Heart right ventricle (tissue), 16 donors: ENCODE measurements around the gene HDC. TPM values are rescaled to one million over a fixed set of nuclear protein-coding genes. Genes with fewer than 3 reads are reported as not detected.

Experiments used
- ATAC-seq, 8 donors: fragments of 200-7000 bp; cut with Tn5 transposase; one replicate each; pipeline ENCODE4 v1.9.1; 2020; ENCODE audit warnings: mild to moderate bottlenecking in 8 of 8, moderate library complexity in 8 of 8, moderate number of reproducible peaks in 1 of 8
- DNase-seq, 2 donors: peaks; one replicate each; pipeline ENCODE4 v3.0.0-alpha.2; 2020
- H3K27ac ChIP-seq, 10 donors: fragments of 200-600 bp; sonication (generic) in 2 of 10; one replicate each; pipeline versions ENCODE4 v1.5.0 to v1.8.0; 2020 to 2022; ENCODE audit warnings: mild to moderate bottlenecking in 3 of 10
- H3K27me3 ChIP-seq, 7 donors: fragments of 200-600 bp; one replicate each; pipeline ENCODE4 v1.8.0; 2021 to 2022; ENCODE audit warnings: mild to moderate bottlenecking in 2 of 7
- H3K36me3 ChIP-seq, 9 donors: fragments of 200-600 bp; sonication (generic) in 1 of 9; one replicate each; pipeline versions ENCODE4 v1.5.0 to v1.8.0; 2020 to 2022; ENCODE audit warnings: mild to moderate bottlenecking in 2 of 9
- H3K4me1 ChIP-seq, 9 donors: fragments of 200-600 bp; sonication (generic) in 1 of 9; one replicate each; pipeline versions ENCODE4 v1.5.0 to v1.8.0; 2020 to 2022; ENCODE audit warnings: mild to moderate bottlenecking in 4 of 9
- H3K4me3 ChIP-seq, 10 donors: fragments of 200-600 bp; sonication (generic) in 2 of 10; one replicate each; pipeline versions ENCODE4 v1.5.0 to v1.8.0; 2020 to 2022; ENCODE audit warnings: mild to moderate bottlenecking in 7 of 10, moderate library complexity in 2 of 10
- H3K9me3 ChIP-seq, 11 donors: fragments of 200-600 bp in 10 of 11; sonication (generic) in 2 of 11; one replicate each; pipeline versions ENCODE4 v1.5.0 to v1.8.0; 2013 to 2022; ENCODE audit warnings: mild to moderate bottlenecking in 2 of 11, control low read depth in 1 of 11, moderate library complexity in 1 of 11
- whole genome bisulfite sequencing, 2 donors: extraction: QIAGEN DNeasy Blood & Tissue Kit; methylation state at CpG; one replicate each; pipeline ENCODE4 v1.1.7; 2013; ENCODE audit warnings: inconsistent platforms in 1 of 2; 5-methylcytosine and 5-hydroxymethylcytosine counted together
- intact Hi-C, 10 donors: fragments of 100-400 bp; cut with DNase I; formaldehyde crosslinking; loops; one replicate each; pipeline versions ENCODE4 v1.11.1 to v1.14.2; 2022
- polyA plus RNA-seq, 2 donors: library from polyadenylated mRNA; stranded (reverse); fragments of 200-250 nt; gene quantifications; one replicate each; pipeline ENCODE4 v1.2.3, GENCODE V29; 2013
- total RNA-seq, 10 donors: library from RNA; stranded (reverse); fragmentation: NEBNext Ultra II Directional in 3 of 10; extraction: Animal tissue kit (Norgen Biotek cat#: 25700) in 3 of 10; gene quantifications; one replicate each; pipeline versions ENCODE4 v1.2.1 to v1.2.4, GENCODE V29; 2021 to 2023
- TF ChIP-seq, protein P1 (sequence below), 9 donors: fragments of 200-600 bp; sonication (generic) in 2 of 9; IDR thresholded peaks; one replicate each; pipeline versions ENCODE4 v1.5.0 to v1.8.0; 2021 to 2022; ENCODE audit warnings: antibody characterized with exemption in 9 of 9, mild to moderate bottlenecking in 5 of 9, moderate library complexity in 1 of 9
- donor health status: Arrhythmogenic right ventricular cardiomyopathy.
- donor health status: ischemic (EF 13 %, LVEDD 7.1; RV severe dilation, severe dysfunction).
- donor health status: healthy with polysubstance abuse.
- donor health status: DM: no; HTN: yes; CAD: no.
- donor health status: DM: no; HTN: no; CAD: no.
- donor health status: ischemic (EF 25% LVEDD 6.9; RV normal size, moderate dysfunction).
- donor health status: ischemic (EF 25% LVEDD 5.7; RV mildly dilated, moderate dysfunction).
- donor health status: healthy.
- donor health status: DM: yes; HTN: yes; CAD: no.
- donor health status: Ischemic cardiomyopathy.
- donor health status: ischemic (EF 35%, LVEDD 5.7; RV mildly dilated, moderate dysfunction).
- donor health status: nonischemic (EF 11% LVEDD 7.7; RV severe dilation, severe dysfunction).
- donor health status: DM: yes; HTN: yes; CAD: no.
- donor health status: PGD.
- donor health status: ischemic (EF 29% LVEDD 5.4; RV normal size, mild dysfunction).
- donor health status: nonischemic (EF 23%, LVEDD 6.1; RV moderate dilation, normal function).

The HDC gene
- total and polyA plus RNA-seq, 12 donors = 0.16 to 1.9 (median 0.53) TPM; not detected in 2

DNA sequence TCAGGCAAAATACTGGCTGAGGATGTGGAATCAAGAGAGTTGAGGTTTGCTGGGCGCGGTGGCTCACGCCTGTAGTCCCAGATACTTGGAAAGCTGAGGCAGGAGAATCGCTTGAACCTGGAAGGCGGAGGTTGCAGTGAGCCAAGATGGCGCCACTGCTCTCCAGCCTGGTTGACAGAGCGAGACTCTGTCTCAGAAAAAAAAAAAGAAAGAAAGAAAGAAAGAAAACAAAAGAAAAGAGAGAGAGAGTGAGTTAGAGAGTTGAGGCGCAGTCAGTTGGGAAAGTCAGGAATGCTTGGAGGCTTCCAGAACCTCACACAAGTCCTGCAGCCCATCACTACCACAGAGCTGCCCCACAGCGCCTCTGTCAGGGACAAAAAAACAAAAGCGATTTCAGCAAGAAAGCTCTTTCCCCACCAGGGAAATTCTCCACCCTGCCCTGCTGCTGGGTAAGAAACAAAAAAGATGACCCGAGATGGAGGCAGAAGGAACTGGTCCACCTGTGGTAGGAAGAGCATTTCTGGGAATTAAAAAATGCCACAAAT, 13.8 kb downstream of the HDC start:
- Histone ChIP-seq H3K4me1 (peaks cover 0 to 25% (median 0%) of the 10 kb centered on the region in 9 donors), H3K27ac (no peak overlapping the region), H3K4me3 (no peak overlapping the region), H3K27me3 (peaks cover 0 to 5% (median 0%) of the 10 kb centered on the region in 7 donors), H3K9me3 (no peaks in the 10 kb centered on the region), H3K36me3 (no peaks in the 10 kb centered on the region)
- DNase-seq (no peak), ATAC-seq (no peak)
- TF ChIP-seq, protein P1, sequence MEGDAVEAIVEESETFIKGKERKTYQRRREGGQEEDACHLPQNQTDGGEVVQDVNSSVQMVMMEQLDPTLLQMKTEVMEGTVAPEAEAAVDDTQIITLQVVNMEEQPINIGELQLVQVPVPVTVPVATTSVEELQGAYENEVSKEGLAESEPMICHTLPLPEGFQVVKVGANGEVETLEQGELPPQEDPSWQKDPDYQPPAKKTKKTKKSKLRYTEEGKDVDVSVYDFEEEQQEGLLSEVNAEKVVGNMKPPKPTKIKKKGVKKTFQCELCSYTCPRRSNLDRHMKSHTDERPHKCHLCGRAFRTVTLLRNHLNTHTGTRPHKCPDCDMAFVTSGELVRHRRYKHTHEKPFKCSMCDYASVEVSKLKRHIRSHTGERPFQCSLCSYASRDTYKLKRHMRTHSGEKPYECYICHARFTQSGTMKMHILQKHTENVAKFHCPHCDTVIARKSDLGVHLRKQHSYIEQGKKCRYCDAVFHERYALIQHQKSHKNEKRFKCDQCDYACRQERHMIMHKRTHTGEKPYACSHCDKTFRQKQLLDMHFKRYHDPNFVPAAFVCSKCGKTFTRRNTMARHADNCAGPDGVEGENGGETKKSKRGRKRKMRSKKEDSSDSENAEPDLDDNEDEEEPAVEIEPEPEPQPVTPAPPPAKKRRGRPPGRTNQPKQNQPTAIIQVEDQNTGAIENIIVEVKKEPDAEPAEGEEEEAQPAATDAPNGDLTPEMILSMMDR (IDR thresholded peaks at IDR 0.05) = no peak
- 79 to 92% methylated on average over 11 of the region's 11 CpGs for WGBS, 2 donors
- intact Hi-C loops = loop anchor here in 1 of 10 donors (10.0 kb wide), 1 partner anchor 63 kb away; no protein-coding TSS in a partner anchor

DNA sequence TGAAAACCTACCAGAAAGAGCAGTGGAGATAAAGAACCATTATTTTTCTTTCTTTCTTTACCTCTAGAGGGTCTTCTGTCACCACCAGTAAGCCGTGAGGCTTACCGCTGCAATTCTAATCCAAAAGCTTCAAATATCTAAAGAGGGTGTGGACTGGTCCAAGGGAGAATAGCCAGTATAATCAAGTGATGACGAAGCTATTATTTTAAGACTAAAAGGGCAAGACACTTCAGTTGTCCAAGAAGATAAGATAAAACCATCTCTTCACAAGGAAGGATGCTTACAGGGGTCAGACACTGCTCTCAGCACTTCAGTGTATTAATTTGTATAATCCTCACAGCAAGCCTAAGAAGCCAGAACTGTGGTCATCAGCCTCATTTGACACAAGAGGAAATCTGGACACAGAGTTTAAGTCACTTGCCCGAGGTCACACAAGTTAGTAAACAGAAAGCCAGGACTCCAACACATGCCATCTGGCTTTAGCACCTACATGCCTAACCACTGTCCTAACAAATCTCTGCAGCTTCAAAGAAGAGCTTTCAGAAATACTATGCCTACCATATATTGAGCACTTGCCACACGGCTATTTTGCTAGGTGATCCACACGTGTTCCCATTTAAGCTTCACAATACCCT, 14.6 kb downstream of the HDC start:
- peak in 1 of 8 donors; percentile 13 for ATAC-seq

DNA sequence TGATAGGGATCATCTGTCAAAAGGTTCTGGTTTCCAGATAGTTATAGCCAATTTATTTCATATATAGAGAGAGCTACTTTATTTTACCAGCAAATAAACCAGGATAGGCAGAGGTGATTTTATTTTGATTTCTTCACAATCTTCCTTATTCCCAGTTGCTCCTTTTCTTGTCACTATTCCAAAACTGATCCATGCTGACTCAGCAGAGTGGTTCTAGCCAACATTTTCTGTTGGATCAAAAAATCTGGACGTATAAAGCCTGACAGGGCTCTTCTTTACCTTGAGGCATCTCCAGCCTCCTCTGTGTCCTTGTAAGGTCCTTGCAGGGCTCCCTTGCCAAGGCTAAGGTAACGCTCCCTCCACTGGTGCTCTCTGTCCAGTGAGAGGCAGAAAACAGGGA, 15.8 kb downstream of the HDC start:
- Histone ChIP-seq H3K4me3 (no peak overlapping the region), H3K27ac (no peak overlapping the region), H3K36me3 (no peaks in the 10 kb centered on the region), H3K4me1 (peaks cover 0 to 21% (median 0%) of the 10 kb centered on the region in 9 donors), H3K27me3 (peaks cover 0 to 4% (median 0%) of the 10 kb centered on the region in 7 donors), H3K9me3 (no peaks in the 10 kb centered on the region)
- intact Hi-C loops = loop anchor here in 1 of 10 donors (10.0 kb wide), 1 partner anchor 65 kb away; no protein-coding TSS in a partner anchor
- WGBS, 2 donors = 68 to 69% methylated on average over 2 of the region's 2 CpGs
- TF ChIP-seq, protein P1 (IDR thresholded peaks at IDR 0.05) = no peak
- DNase-seq = no peak
- no peak for ATAC-seq

More for the DNA sequence above, 14.6 kb downstream of the HDC start:
- 43 to 54% methylated on average over 6 of the region's 6 CpGs for WGBS, 2 donors
- DNase-seq = no peak
- no peaks in the 10 kb centered on the region for H3K9me3 ChIP-seq
- H3K4me1 ChIP-seq = peaks cover 0 to 21% (median 0%) of the 10 kb centered on the region in 9 donors
- no peaks in the 10 kb centered on the region for H3K36me3 ChIP-seq
- no peak overlapping the region for H3K27ac ChIP-seq
- TF ChIP-seq, protein P1 (IDR thresholded peaks at IDR 0.05) = no peak
- H3K4me3 ChIP-seq = no peak overlapping the region
- H3K27me3 ChIP-seq = peaks cover 0 to 4% (median 0%) of the 10 kb centered on the region in 7 donors
- intact Hi-C loops = loop anchor here in 1 of 10 donors (10.0 kb wide), 1 partner anchor 64 kb away; no protein-coding TSS in a partner anchor

- peaks cover 0 to 4% (median 0%) of the 10 kb centered on the region in 7 donors for H3K27me3 ChIP-seq
- 50 to 55% methylated on average over 4 of the region's 4 CpGs for WGBS, 2 donors
- H3K27ac ChIP-seq = no peak overlapping the region
- no peaks in the 10 kb centered on the region for H3K36me3 ChIP-seq
- H3K4me3 ChIP-seq = no peak overlapping the region
- TF ChIP-seq, protein P1 (IDR thresholded peaks at IDR 0.05) = no peak
- ATAC-seq = no peak
- H3K4me1 ChIP-seq = peaks cover 0 to 21% (median 0%) of the 10 kb centered on the region in 9 donors
- no peak for DNase-seq
- no peaks in the 10 kb centered on the region for H3K9me3 ChIP-seq
- intact Hi-C loops = no loop called here
These were observed 16.4 kb downstream of the HDC start for GRCh38 chr15:50248994-50249582.
